H1 (cell line): ENCODE results near the gene KCNH1. TPM values are rescaled to one million over a fixed set of nuclear protein-coding genes. Genes with fewer than 3 reads are reported as not detected.

Experiments
- CTCF ChIA-PET: fragments of 300-600 bp; sonication (Branson Sonifier 250); formaldehyde crosslinking; loops from one replicate; lab custom pipeline; 2021; ENCODE audit not compliant: partially characterized antibody; lab: Charles Lee
- POLR2A ChIA-PET: fragments of 300-600 bp; sonication (Branson Sonifier 250); formaldehyde crosslinking; loops from one replicate; lab custom pipeline; 2021; ENCODE audit warnings: inconsistent platforms; ENCODE audit not compliant: partially characterized antibody; lab: Charles Lee
- DNase-seq, 2 experiments: peaks; one replicate each; pipeline versions ENCODE4 v3.0.0 to v3.0.0-alpha.2; 2010 to 2022; ENCODE audit warnings: low spot score in 2 of 2, low read depth in 1 of 2, mixed read lengths in 1 of 2
- FAIRE-seq: peaks from 2 replicates; lab custom pipeline; 2011; peaks lifted over from hg19 to GRCh38; lab: Jason Lieb, UNC
- H2AFZ ChIP-seq: 2 replicates; pipeline ENCODE4 v1.8.1; 2012; ENCODE audit warnings: low read length, inconsistent platforms
- H2AK5ac ChIP-seq: 2 replicates; pipeline ENCODE4 v1.6.1; 2013; ENCODE audit warnings: low read depth, low read length
- H2BK120ac ChIP-seq: replicated peaks from 2 replicates; pipeline ENCODE3; 2013; ENCODE audit warnings: low read depth, low read length, inconsistent platforms
- H2BK12ac ChIP-seq: 2 replicates; pipeline ENCODE4 v1.6.1; 2013; ENCODE audit warnings: low read depth, low read length
- H2BK15ac ChIP-seq: 2 replicates; pipeline ENCODE4 v1.6.1; 2013; ENCODE audit warnings: low read length
- H2BK20ac ChIP-seq: 2 replicates; pipeline ENCODE4 v1.6.1; 2013; ENCODE audit warnings: low read length
- H2BK5ac ChIP-seq: 2 replicates; pipeline ENCODE4 v1.6.1; 2013; ENCODE audit warnings: low read depth, low read length
- H3K14ac ChIP-seq: 2 replicates; pipeline ENCODE4 v1.6.1; 2013; ENCODE audit warnings: inconsistent platforms; ENCODE audit not compliant: insufficient read length
- H3K18ac ChIP-seq: 2 replicates; pipeline ENCODE4 v1.6.1; 2013; ENCODE audit warnings: low read length; ENCODE audit errors: extremely low read depth
- H3K23ac ChIP-seq: 2 replicates; pipeline ENCODE4 v1.6.1; 2013; ENCODE audit warnings: inconsistent platforms; ENCODE audit not compliant: insufficient read length
- H3K23me2 ChIP-seq: 2 replicates; pipeline ENCODE4 v1.6.1; 2013; ENCODE audit warnings: low read depth, low read length
- H3K27ac ChIP-seq: 2 replicates; pipeline ENCODE4 v1.6.1; 2011; ENCODE audit warnings: low read depth, low read length, inconsistent platforms
- H3K27me3 ChIP-seq, 4 experiments: replicated peaks in 1 of 4; 1 replicate in 1 of 4; 2 replicates in 3 of 4; pipeline versions ENCODE4 v1.6.1 to v1.8.1; 2011 to 2013; ENCODE audit warnings: low read length in 3 of 4, mild to moderate bottlenecking in 3 of 4, inconsistent platforms in 2 of 4, mixed read lengths in 2 of 4, moderate library complexity in 1 of 4; ENCODE audit not compliant: control insufficient read depth in 3 of 4, insufficient read depth in 3 of 4; ENCODE audit errors: extremely low read depth in 1 of 4
- H3K36me3 ChIP-seq, 4 experiments: 2 replicates each; pipeline versions ENCODE4 v1.6.1 to v1.8.1; 2011 to 2013; ENCODE audit warnings: mild to moderate bottlenecking in 4 of 4, low read length in 3 of 4, moderate library complexity in 2 of 4, control low read depth in 1 of 4, inconsistent platforms in 1 of 4; ENCODE audit not compliant: insufficient read depth in 4 of 4, control insufficient read depth in 2 of 4
- H3K4ac ChIP-seq: replicated peaks from 2 replicates; pipeline ENCODE3; 2013; ENCODE audit warnings: low read length, low read depth, mixed read lengths, inconsistent platforms; ENCODE audit not compliant: insufficient read length
- H3K4me1 ChIP-seq, 4 experiments: replicated peaks in 1 of 4; 1 replicate in 1 of 4; 2 replicates in 3 of 4; pipeline versions ENCODE4 v1.6.1 to v1.8.1; 2011 to 2013; ENCODE audit warnings: low read length in 3 of 4, inconsistent platforms in 2 of 4, mixed read lengths in 1 of 4; ENCODE audit not compliant: insufficient read depth in 4 of 4, control insufficient read depth in 3 of 4
- H3K4me2 ChIP-seq, 2 experiments: 2 replicates each; pipeline versions ENCODE4 v1.6.1 to v1.8.1; 2011 to 2013; ENCODE audit warnings: low read depth in 2 of 2, low read length in 2 of 2, control low read depth in 1 of 2, inconsistent platforms in 1 of 2, mild to moderate bottlenecking in 1 of 2; ENCODE audit not compliant: insufficient read depth in 1 of 2
- H3K4me3 ChIP-seq, 4 experiments: fragments of 200-600, 300-600 bp in 1 of 4; sonication (generic), shearing (Covaris generic), sonication (Bioruptor Twin) in 1 of 4; 2 replicates each; pipeline versions ENCODE4 v1.5.1 to v1.8.1; 2011 to 2016; ENCODE audit warnings: low read length in 4 of 4, low read depth in 3 of 4, control low read depth in 2 of 4, inconsistent platforms in 2 of 4, mild to moderate bottlenecking in 2 of 4, mixed read lengths in 1 of 4, moderate library complexity in 1 of 4; ENCODE audit not compliant: insufficient read depth in 2 of 4; ENCODE audit errors: extremely low read depth in 1 of 4
- H3K56ac ChIP-seq: replicated peaks from 2 replicates; pipeline ENCODE3; 2013; ENCODE audit warnings: low read depth, mild to moderate bottlenecking, mixed read lengths, low read length, inconsistent platforms; ENCODE audit not compliant: insufficient read length
- H3K79me1 ChIP-seq: 2 replicates; pipeline ENCODE4 v1.6.1; 2013; ENCODE audit warnings: low read depth, low read length, control low read depth
- H3K79me2 ChIP-seq, 2 experiments: 2 replicates each; pipeline versions ENCODE4 v1.6.1 to v1.8.1; 2012 to 2013; ENCODE audit warnings: low read length in 2 of 2, mild to moderate bottlenecking in 2 of 2, inconsistent platforms in 1 of 2; ENCODE audit not compliant: insufficient read depth in 2 of 2, control insufficient read depth in 1 of 2
- H3K9ac ChIP-seq, 4 experiments: replicated peaks in 1 of 4; 1 replicate in 1 of 4; 2 replicates in 3 of 4; pipeline versions ENCODE4 v1.6.1 to v1.8.1; 2011 to 2013; ENCODE audit warnings: low read depth in 3 of 4, low read length in 3 of 4, control low read depth in 2 of 4, mild to moderate bottlenecking in 2 of 4, moderate library complexity in 2 of 4, inconsistent platforms in 1 of 4; ENCODE audit errors: extremely low read depth in 1 of 4
- H3K9me3 ChIP-seq, 2 experiments: 2 replicates each; pipeline versions ENCODE4 v1.6.1 to v1.8.1; 2012 to 2013; ENCODE audit warnings: mild to moderate bottlenecking in 2 of 2, moderate library complexity in 2 of 2, control low read depth in 1 of 2, inconsistent platforms in 1 of 2, low read depth in 1 of 2, low read length in 1 of 2, mixed read lengths in 1 of 2; ENCODE audit not compliant: insufficient read depth in 2 of 2
- H4K20me1 ChIP-seq, 2 experiments: replicated peaks in 1 of 2; 2 replicates each; pipeline versions ENCODE3 to v1.8.1; 2011 to 2013; ENCODE audit warnings: inconsistent platforms in 2 of 2, low read length in 2 of 2, mild to moderate bottlenecking in 1 of 2; ENCODE audit not compliant: insufficient read depth in 2 of 2, control insufficient read depth in 1 of 2
- H4K5ac ChIP-seq: 2 replicates; pipeline ENCODE4 v1.6.1; 2013; ENCODE audit warnings: low read length, low read depth, mixed read lengths, inconsistent platforms; ENCODE audit not compliant: insufficient read length
- H4K8ac ChIP-seq: 2 replicates; pipeline ENCODE4 v1.8.0; 2013; ENCODE audit warnings: mild to moderate bottlenecking, moderate library complexity, low read length, inconsistent platforms; ENCODE audit not compliant: insufficient read depth; ENCODE audit errors: extremely low read depth
- H4K91ac ChIP-seq: replicated peaks from 2 replicates; pipeline ENCODE3; 2013; ENCODE audit warnings: low read length, mixed read lengths, inconsistent platforms; ENCODE audit not compliant: insufficient read length
- ASH2L ChIP-seq: fragments of 200-600, 300-600 bp; sonication (generic); IDR thresholded peaks from one replicate; pipeline ENCODE4 v1.7.1; 2017; ENCODE audit warnings: low read length
- BACH1 ChIP-seq: IDR thresholded peaks from 2 replicates; pipeline ENCODE4 v1.6.1; 2012; ENCODE audit warnings: low read length, improper control_type of control experiment
- CBX5 ChIP-seq: fragments of 300-800, 300-1000 bp; sonication (generic); IDR thresholded peaks from 2 replicates; pipeline ENCODE4 v1.7.1; 2016; ENCODE audit warnings: antibody characterized with exemption, low read length, low read depth
- CBX8 ChIP-seq: fragments of 300-800, 300-1000 bp; sonication (generic); IDR thresholded peaks from 2 replicates; pipeline ENCODE4 v1.7.1; 2016; ENCODE audit warnings: low read depth, low read length, borderline replicate concordance
- CHD2 ChIP-seq: IDR thresholded peaks from 2 replicates; pipeline ENCODE4 v1.6.1; 2012; ENCODE audit warnings: low read length, improper control_type of control experiment
- EP300 ChIP-seq, 2 experiments: IDR thresholded peaks; 1 replicate in 1 of 2; 2 replicates in 1 of 2; pipeline ENCODE4 v1.6.1; 2011 to 2012; ENCODE audit warnings: low read depth in 2 of 2, low read length in 2 of 2, mild to moderate bottlenecking in 2 of 2, borderline replicate concordance in 1 of 2, inconsistent platforms in 1 of 2, moderate library complexity in 1 of 2
- HDAC6 ChIP-seq: IDR thresholded peaks from one replicate; pipeline ENCODE4 v1.7.1; 2012; ENCODE audit warnings: low read depth, mild to moderate bottlenecking, inconsistent platforms, low read length, moderate library complexity
- JUN ChIP-seq: IDR thresholded peaks from 2 replicates; pipeline ENCODE4 v1.6.1; 2011; ENCODE audit warnings: low read depth, mild to moderate bottlenecking, improper control_type of control experiment, low read length
- KDM4A ChIP-seq: IDR thresholded peaks from one replicate; pipeline ENCODE4 v1.7.1; 2012; ENCODE audit warnings: low read depth, mild to moderate bottlenecking, moderate library complexity, low read length, inconsistent platforms; ENCODE audit not compliant: severe bottlenecking
- MAFK ChIP-seq: IDR thresholded peaks from 2 replicates; pipeline ENCODE4 v1.6.1; 2012; ENCODE audit warnings: low read depth, mild to moderate bottlenecking, improper control_type of control experiment, low read length
- POU5F1 ChIP-seq: IDR thresholded peaks from 2 replicates; pipeline ENCODE4 v1.6.1; 2011; ENCODE audit warnings: low read depth, mild to moderate bottlenecking, low read length, moderate library complexity
- SAP30 ChIP-seq: fragments of 300-600 bp; sonication (generic); IDR thresholded peaks from 2 replicates; pipeline ENCODE4 v1.7.1; 2012; ENCODE audit warnings: low read length, moderate library complexity, mild to moderate bottlenecking, inconsistent platforms; ENCODE audit not compliant: insufficient read depth, insufficient replicate concordance
- SRF ChIP-seq: IDR thresholded peaks from 2 replicates; pipeline ENCODE4 v1.6.1; 2011; ENCODE audit warnings: mild to moderate bottlenecking, low read depth, low read length, moderate library complexity
- TAF7 ChIP-seq: optimal IDR thresholded peaks from 2 replicates; pipeline ENCODE3; 2011; ENCODE audit warnings: low read depth, mild to moderate bottlenecking, inconsistent platforms, low read length, moderate library complexity, borderline replicate concordance
- TCF12 ChIP-seq: IDR thresholded peaks from 2 replicates; pipeline ENCODE4 v1.6.1; 2011; ENCODE audit warnings: low read depth, mild to moderate bottlenecking, low read length
- TEAD4 ChIP-seq: IDR thresholded peaks from 2 replicates; pipeline ENCODE4 v1.6.1; 2012; ENCODE audit warnings: low read depth, low read length, inconsistent platforms, mixed read lengths
- WGBS, 2 experiments: shearing (Covaris generic) in 1 of 2; methylation state at CpG; one replicate each; pipeline versions ENCODE4 v1.1.6 to v1.1.7; 2013 to 2015; ENCODE audit warnings: low lambda C conversion rate in 2 of 2, mixed read lengths in 2 of 2, inconsistent platforms in 1 of 2, low coverage in 1 of 2, missing lambda C conversion rate in 1 of 2; ENCODE audit not compliant: insufficient replicate concordance in 2 of 2, insufficient coverage in 1 of 2, insufficient read length in 1 of 2; ENCODE audit errors: extremely low coverage in 1 of 2, missing lambda C conversion rate in 1 of 2; 5-methylcytosine and 5-hydroxymethylcytosine counted together
- polyA plus RNA-seq, 7 experiments: library from polyadenylated mRNA; depleted of rRNA in 3 of 7; stranded (reverse) in 5 of 7; unstranded in 2 of 7; fragments of >200 nt in 5 of 7; fragments of 200-250 nt in 2 of 7; gene quantifications; 1 replicate in 5 of 7; 2 replicates in 1 of 7; 4 replicates in 1 of 7; pipeline versions ENCODE4 v1.2.1 to v1.2.3, GENCODE V29; 2011 to 2013; ENCODE audit warnings: missing spikeins in 2 of 7, mixed read lengths in 2 of 7
- total RNA-seq: library from RNA; stranded (reverse); fragmentation: NEBNext Ultra II Directional; extraction: Animal tissue kit (Norgen Biotek cat#: 25700); gene quantifications from 2 replicates; pipeline ENCODE4 v1.2.1, GENCODE V29; 2021

The KCNH1 gene
- total and polyA plus RNA-seq, 2 of the 8 experiments (the other 6 are each of a cell fraction or from before 2014, with no cell fraction given), result 0.27 to 0.34 TPM

GRCh38 chr1:211018690-211019089 is 115.3 kb downstream of the KCNH1 start:
- no peak overlapping the region for H2BK120ac ChIP-seq
- no peaks in the 10 kb centered on the region for H3K9me3 ChIP-seq
- no peaks in the 10 kb centered on the region for H3K79me1 ChIP-seq
- H3K23me2 ChIP-seq, result no peaks in the 10 kb centered on the region
- no peaks in the 10 kb centered on the region for H3K27me3 ChIP-seq
- no peak overlapping the region for H4K91ac ChIP-seq
- H3K56ac ChIP-seq, result no peak overlapping the region
- no peak overlapping the region for H3K9ac ChIP-seq
- no peak overlapping the region for H3K14ac ChIP-seq
- H3K4ac ChIP-seq, result no peak overlapping the region
- no peak overlapping the region for H2BK15ac ChIP-seq
- no peak overlapping the region for H2BK20ac ChIP-seq
- H3K79me2 ChIP-seq, result no peaks in the 10 kb centered on the region
- no peak for DNase-seq
- 88% methylated on average over 5 of the region's 5 CpGs; no CpG with 5 or more reads in 1 of the 2 experiments for WGBS, 2 experiments
- no peak overlapping the region for H4K8ac ChIP-seq
- no peaks in the 10 kb centered on the region for H3K4me1 ChIP-seq
- no peak overlapping the region for H4K5ac ChIP-seq
- H3K27ac ChIP-seq, result no peak overlapping the region
- no peak overlapping the region for H3K4me2 ChIP-seq
- no peak overlapping the region for H2AFZ ChIP-seq
- H3K18ac ChIP-seq, result no peak overlapping the region
- H2BK12ac ChIP-seq, result no peak overlapping the region
- no peak overlapping the region for H2BK5ac ChIP-seq
- FAIRE-seq, result no peak
- no peaks in the 10 kb centered on the region for H3K36me3 ChIP-seq
- POLR2A ChIA-PET, result no interaction called here
- CTCF ChIA-PET, result no interaction called here
- H4K20me1 ChIP-seq, result no peaks in the 10 kb centered on the region
- H3K4me3 ChIP-seq, result no peak overlapping the region
- no peak overlapping the region for H3K23ac ChIP-seq
- H2AK5ac ChIP-seq, result no peak overlapping the region
- no peak for TF ChIP-seq EP300 (IDR thresholded peaks at IDR 0.05; ENCODE audit: borderline replicate concordance in 1 of 2, low read depth in 2 of 2, low read length in 2 of 2)
- TF ChIP-seq TAF7, result no peak
- TF ChIP-seq MAFK, result no peak
- TF ChIP-seq CBX5, result no peak
- no peak for TF ChIP-seq SAP30
- no peak for TF ChIP-seq JUN
- TF ChIP-seq SRF, result no peak
- TF ChIP-seq HDAC6, result no peak
- TF ChIP-seq TEAD4, result no peak
- no peak for TF ChIP-seq KDM4A
- no peak for TF ChIP-seq POU5F1
- no peak for TF ChIP-seq CBX8
- TF ChIP-seq ASH2L, result no peak
- TF ChIP-seq CHD2, result no peak
- no peak for TF ChIP-seq TCF12
- TF ChIP-seq BACH1, result no peak
